Cardiac fibroblast (primary cell): ENCODE data around the gene ALG11.

Experiments
- DNase-seq, 2 donors: peaks; one replicate each; pipeline versions ENCODE4 v3.0.0 to v3.0.0-alpha.2; 2010; ENCODE audit warnings: low read depth in 2 of 2
- H3K4me3 ChIP-seq, 2 donors: replicated peaks in 1 of 2; 1 replicate in 1 of 2; 2 replicates in 1 of 2; pipeline ENCODE4 v1.5.1; 2011; ENCODE audit warnings: low read depth in 2 of 2, low read length in 2 of 2, mild to moderate bottlenecking in 2 of 2, moderate library complexity in 1 of 2
- CTCF ChIP-seq: IDR thresholded peaks from one replicate; pipeline ENCODE4 v1.5.1; 2011; ENCODE audit warnings: low read depth, mild to moderate bottlenecking, low read length, inconsistent platforms

The ALG11 gene

GRCh38 chr13:52016296-52016695 lies 4.1 kb downstream of the ALG11 start:
- no peak overlapping the region for H3K4me3 ChIP-seq
- DNase-seq, result no peak
- no peak for TF ChIP-seq CTCF

- DNase-seq, result no peak
- TF ChIP-seq CTCF, result no peak
- H3K4me3 ChIP-seq, result no peak overlapping the region
Observed at GRCh38 chr13:52020191-52020590, 8.0 kb downstream of the ALG11 start.

- DNase-seq, result no peak
- H3K4me3 ChIP-seq, result no peak overlapping the region
- no peak for TF ChIP-seq CTCF
Observed at GRCh38 chr13:52022356-52022755, 10.2 kb downstream of the ALG11 start.

- H3K4me3 ChIP-seq, result no peak within 1 kb of the TSS
- no peak for DNase-seq
- no peak for TF ChIP-seq CTCF
Observed at GRCh38 chr13:52024481-52024880, 12.3 kb downstream of the ALG11 start, which contains the start of gene UTP14C. Gene UTP14C (plus strand): TSS chr13:52024691. CDS start chr13:52028805, 4,114 bp downstream.

GRCh38 chr13:52025475-52026245 lies 13.5 kb downstream of the ALG11 start:
- H3K4me3 ChIP-seq, result no peak overlapping the region
- no peak for TF ChIP-seq CTCF
- no peak for DNase-seq

- no peak for TF ChIP-seq CTCF
- no peak overlapping the region for H3K4me3 ChIP-seq
- DNase-seq, result no peak
Observed at GRCh38 chr13:52026246-52026626, 14.0 kb downstream of the ALG11 start.

DNA sequence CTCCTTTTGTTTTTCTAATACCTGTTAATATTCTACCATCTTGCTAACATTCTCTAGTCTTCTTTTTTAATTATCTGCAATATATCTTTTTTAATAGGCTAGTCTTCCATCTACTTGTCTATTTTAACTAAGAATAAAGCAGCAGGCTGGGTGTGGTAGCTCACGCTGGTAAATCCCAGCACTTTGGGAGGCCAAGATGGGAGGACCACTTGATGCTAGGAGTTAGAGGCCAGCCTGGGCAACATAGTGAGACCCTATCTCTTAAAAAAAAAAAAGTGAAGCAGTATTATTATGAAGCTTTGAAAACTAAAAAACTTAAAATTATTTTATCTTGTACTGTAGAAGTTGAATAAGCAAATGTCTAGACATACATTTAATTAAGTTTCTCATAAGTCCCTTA lies 15.6 kb downstream of the ALG11 start:
- no peak for TF ChIP-seq CTCF
- no peak for DNase-seq
- H3K4me3 ChIP-seq, result no peak overlapping the region
